IMR-90 (cell line): ENCODE measurements around the gene CDA. TPM values are rescaled to one million over a fixed set of nuclear protein-coding genes. Genes with fewer than 3 reads are reported as not detected.

ENCODE experiments used
- ATAC-seq: fragments of 200-7000 bp; cut with Tn5 transposase; 2 replicates; pipeline ENCODE4 v1.9.1; 2020; ENCODE audit warnings: low read depth, mild to moderate bottlenecking, moderate library complexity
- BruUV-seq: library from RNA; stranded (reverse); fragments of 400-500 nt; replicated peaks from 2 replicates; lab custom pipeline; 2021; lab: Mats Ljungman, UMichigan
- CTCF ChIA-PET: fragments of 300-600 bp; formaldehyde crosslinking; extraction: SDS; loops from one replicate; lab custom pipeline; 2021; ENCODE audit warnings: antibody characterized with exemption; lab: Yijun Ruan, JAX
- POLR2A ChIA-PET: fragments of 300-600 bp; sonication (Branson Sonifier 250); formaldehyde crosslinking; loops from one replicate; lab custom pipeline; 2022; ENCODE audit warnings: antibody characterized with exemption; ENCODE audit not compliant: unreplicated experiment; lab: Charles Lee
- DNase-seq: peaks from one replicate; pipeline ENCODE4 v3.0.0; 2013
- H2AFZ ChIP-seq: replicated peaks from 2 replicates; pipeline ENCODE3; 2013; ENCODE audit warnings: low read length, mild to moderate bottlenecking; ENCODE audit not compliant: poor library complexity
- H2AK5ac ChIP-seq: 2 replicates; pipeline ENCODE4 v1.6.1; 2013; ENCODE audit warnings: low read depth, low read length, inconsistent platforms
- H2AK9ac ChIP-seq: replicated peaks from 2 replicates; pipeline ENCODE3; 2013; ENCODE audit warnings: mild to moderate bottlenecking, low read depth, low read length, moderate library complexity; ENCODE audit not compliant: poor library complexity
- H2BK120ac ChIP-seq: 2 replicates; pipeline ENCODE4 v1.6.1; 2013; ENCODE audit warnings: low read depth, low read length, inconsistent platforms
- H2BK15ac ChIP-seq: 3 replicates; pipeline ENCODE4 v1.6.1; 2013; ENCODE audit warnings: low read depth, low read length, inconsistent platforms
- H2BK20ac ChIP-seq: 2 replicates; pipeline ENCODE4 v1.6.1; 2013; ENCODE audit warnings: low read depth, mild to moderate bottlenecking, inconsistent platforms, low read length, moderate library complexity
- H2BK5ac ChIP-seq: 2 replicates; pipeline ENCODE4 v1.6.1; 2013; ENCODE audit warnings: mild to moderate bottlenecking, low read depth, low read length, inconsistent platforms; ENCODE audit not compliant: poor library complexity, severe bottlenecking
- H3K14ac ChIP-seq: replicated peaks from 2 replicates; pipeline ENCODE4 v1.6.1; 2013; ENCODE audit warnings: low read depth, low read length, inconsistent platforms
- H3K18ac ChIP-seq: 2 replicates; pipeline ENCODE4 v1.6.1; 2013; ENCODE audit warnings: low read depth, low read length, control low read depth
- H3K23ac ChIP-seq: 2 replicates; pipeline ENCODE4 v1.6.1; 2013; ENCODE audit warnings: low read depth, low read length, inconsistent platforms
- H3K27ac ChIP-seq: 2 replicates; pipeline ENCODE4 v1.5.1; 2013; ENCODE audit warnings: mild to moderate bottlenecking, control low read depth, low read length; ENCODE audit not compliant: insufficient read depth
- H3K27me3 ChIP-seq: 2 replicates; pipeline ENCODE4 v1.6.1; 2013; ENCODE audit warnings: low read length; ENCODE audit not compliant: control insufficient read depth, insufficient read depth
- H3K36me3 ChIP-seq: 2 replicates; pipeline ENCODE4 v1.6.1; 2013; ENCODE audit warnings: low read length, mixed read lengths; ENCODE audit not compliant: control insufficient read depth, insufficient read depth
- H3K4ac ChIP-seq: 2 replicates; pipeline ENCODE4 v1.6.1; 2013; ENCODE audit warnings: low read depth, low read length, inconsistent platforms
- H3K4me1 ChIP-seq: 2 replicates; pipeline ENCODE4 v1.6.1; 2013; ENCODE audit warnings: low read length, mixed read lengths; ENCODE audit not compliant: control insufficient read depth, insufficient read depth
- H3K4me2 ChIP-seq: 2 replicates; pipeline ENCODE4 v1.6.1; 2013; ENCODE audit warnings: low read depth, mild to moderate bottlenecking, control low read depth, low read length, moderate library complexity
- H3K4me3 ChIP-seq: 2 replicates; pipeline ENCODE4 v1.5.1; 2013; ENCODE audit warnings: low read depth, mild to moderate bottlenecking, control low read depth, low read length, moderate library complexity; ENCODE audit not compliant: insufficient read depth
- H3K56ac ChIP-seq: 2 replicates; pipeline ENCODE4 v1.6.1; 2013; ENCODE audit warnings: low read length, inconsistent platforms; ENCODE audit not compliant: insufficient read depth; ENCODE audit errors: extremely low read depth
- H3K79me1 ChIP-seq, 2 experiments: 2 replicates each; pipeline ENCODE4 v1.6.1; 2013; ENCODE audit warnings: low read length in 2 of 2, inconsistent platforms in 1 of 2, low read depth in 1 of 2
- H3K9ac ChIP-seq: 2 replicates; pipeline ENCODE4 v1.6.1; 2013; ENCODE audit warnings: low read depth, low read length, control low read depth
- H3K9me1 ChIP-seq: 2 replicates; pipeline ENCODE4 v1.6.1; 2013; ENCODE audit warnings: low read length, inconsistent platforms; ENCODE audit not compliant: insufficient read depth
- H3K9me3 ChIP-seq: 2 replicates; pipeline ENCODE4 v1.6.1; 2013; ENCODE audit warnings: low read length; ENCODE audit not compliant: control insufficient read depth, insufficient read depth
- H4K20me1 ChIP-seq: 2 replicates; pipeline ENCODE4 v1.6.1; 2013; ENCODE audit warnings: low read length, inconsistent platforms; ENCODE audit not compliant: insufficient read depth
- H4K5ac ChIP-seq: 2 replicates; pipeline ENCODE4 v1.6.1; 2013; ENCODE audit warnings: mild to moderate bottlenecking, low read depth, low read length, control low read depth
- H4K8ac ChIP-seq, 2 experiments: 2 replicates each; pipeline ENCODE4 v1.6.1; 2013; ENCODE audit warnings: low read depth in 2 of 2, low read length in 2 of 2, control low read depth in 1 of 2, inconsistent platforms in 1 of 2
- H4K91ac ChIP-seq: 2 replicates; pipeline ENCODE4 v1.6.1; 2013; ENCODE audit warnings: low read depth, low read length, inconsistent platforms; ENCODE audit not compliant: insufficient read depth
- FOS ChIP-seq: fragments of 150-350 bp; IDR thresholded peaks from 2 replicates; pipeline ENCODE4 v1.6.1; 2016; ENCODE audit warnings: low read depth, low read length
- MAFK ChIP-seq: IDR thresholded peaks from 2 replicates; pipeline ENCODE4 v1.6.1; 2012; ENCODE audit warnings: low read depth, low read length, improper control_type of control experiment
- WGBS, 2 experiments: methylation state at CpG; one replicate each; pipeline versions ENCODE4 v1.1.5 to v1.1.7; 2013; ENCODE audit warnings: missing lambda C conversion rate in 2 of 2; ENCODE audit not compliant: insufficient read length in 1 of 2; ENCODE audit errors: extremely low coverage in 2 of 2; 5-methylcytosine and 5-hydroxymethylcytosine counted together
- dilution Hi-C: fragments of 300-500 bp; cut with HindIII; formaldehyde crosslinking; loops from one replicate; pipeline ENCODE4 v1.14.3; 2018; ENCODE audit warnings: low sequenced_read_pairs; ENCODE audit not compliant: unreplicated experiment
- in situ Hi-C: fragments of 300-500 bp; cut with MboI; formaldehyde crosslinking; loops from 3 replicates; pipeline ENCODE4 v1.14.3; 2019; ENCODE audit warnings: low sequenced_read_pairs, inconsistent platforms, mixed read lengths
- intact Hi-C: fragments of 100-400 bp; cut with micrococcal nuclease; formaldehyde crosslinking; loops from 2 replicates; pipeline ENCODE4 v1.10.0; 2022
- polyA plus RNA-seq, 3 experiments: library from polyadenylated mRNA; depleted of rRNA; stranded (reverse); fragments of >200 nt; gene quantifications; 2 replicates each; pipeline ENCODE4 v1.2.3, GENCODE V29; 2012; ENCODE audit warnings: low replicate concordance in 1 of 3
- total RNA-seq: library from RNA; depleted of rRNA; stranded (reverse); fragments of >200 nt; gene quantifications from 2 replicates; pipeline ENCODE4 v1.2.3, GENCODE V29; 2012

CDA gene
- total and polyA plus RNA-seq, 2 of the 4 experiments (the other 2 are of a cell fraction) = 0.90 to 9.4 TPM

- Histone ChIP-seq H3K4me2 (no peak overlapping the region), H2AK9ac (no peak overlapping the region), H3K27ac (no peak overlapping the region), H2BK20ac (no peak overlapping the region), H3K79me1 (no peaks in the 10 kb centered on the region), H3K9me3 (no peaks in the 10 kb centered on the region), H3K56ac (no peak overlapping the region), H4K8ac (no peak overlapping the region), H4K91ac (no peak overlapping the region), H3K23ac (no peak overlapping the region), H4K5ac (no peak overlapping the region), H2AFZ (no peak overlapping the region), H3K14ac (no peak overlapping the region), H3K36me3 (no peaks in the 10 kb centered on the region), H2BK120ac (no peak overlapping the region; the same call in 1 of the 2 replicates), H2BK15ac (no peak overlapping the region; the same call in 2 of the 3 replicates), H4K20me1 (no peaks in the 10 kb centered on the region), H2AK5ac (no peak overlapping the region), H3K4ac (no peak overlapping the region), H3K27me3 (peaks cover 3% of the 10 kb centered on the region; the same call in 1 of the 2 replicates), H3K9ac (no peak overlapping the region), H3K4me3 (no peak overlapping the region), H2BK5ac (no peak overlapping the region), H3K4me1 (peaks cover 10% of the 10 kb centered on the region), H3K9me1 (peaks cover 2% of the 10 kb centered on the region; the same call in 1 of the 2 replicates), H3K18ac (no peak overlapping the region)
- dilution Hi-C loops = no loop called here
- intact Hi-C loops = no loop called here
- POLR2A ChIA-PET = no interaction called here
- 71% methylated on average over 2 of the region's 4 CpGs; no CpG with 5 or more reads in 1 of the 2 experiments for WGBS, 2 experiments
- TF ChIP-seq MAFK = no peak
- TF ChIP-seq FOS = no peak
- ATAC-seq = no peak
- CTCF ChIA-PET = interaction anchor here (0.9 to 2.0 kb wide), 2 partner anchors 14 to 43 kb away, joined by 3 to 8 read pairs; partner anchors contain the start of gene PINK1
- in situ Hi-C loops = no loop called here
- no TSS peak for BruUV-seq
- DNase-seq = no peak
Measured at GRCh38 chr1:20618550-20618949, 29.7 kb downstream of the CDA start.
